Ovary (tissue), 3 donors: ENCODE data around the gene DMRT2.

Experiments
- EP300 ChIP-seq: sonication (generic); formaldehyde crosslinking; IDR thresholded peaks from one replicate; pipeline ENCODE4 v1.6.1; 2017; ENCODE audit warnings: antibody characterized with exemption
- POLR2A ChIP-seq: fragments of 450-650 bp; IDR thresholded peaks from one replicate; pipeline ENCODE4 v1.6.1; 2017; ENCODE audit warnings: antibody characterized with exemption, mild to moderate bottlenecking, moderate library complexity
- TF ChIP-seq, protein P1 (sequence below), 3 donors: fragments of 450-650 bp in 2 of 3; fragments of 200-600 bp in 1 of 3; IDR thresholded peaks; one replicate each; pipeline versions ENCODE4 v1.5.1 to v1.8.0; 2016 to 2022; ENCODE audit warnings: antibody characterized with exemption in 3 of 3, mild to moderate bottlenecking in 1 of 3
- donor health status: DM: no; HTN: no; CAD: no.

DNA sequence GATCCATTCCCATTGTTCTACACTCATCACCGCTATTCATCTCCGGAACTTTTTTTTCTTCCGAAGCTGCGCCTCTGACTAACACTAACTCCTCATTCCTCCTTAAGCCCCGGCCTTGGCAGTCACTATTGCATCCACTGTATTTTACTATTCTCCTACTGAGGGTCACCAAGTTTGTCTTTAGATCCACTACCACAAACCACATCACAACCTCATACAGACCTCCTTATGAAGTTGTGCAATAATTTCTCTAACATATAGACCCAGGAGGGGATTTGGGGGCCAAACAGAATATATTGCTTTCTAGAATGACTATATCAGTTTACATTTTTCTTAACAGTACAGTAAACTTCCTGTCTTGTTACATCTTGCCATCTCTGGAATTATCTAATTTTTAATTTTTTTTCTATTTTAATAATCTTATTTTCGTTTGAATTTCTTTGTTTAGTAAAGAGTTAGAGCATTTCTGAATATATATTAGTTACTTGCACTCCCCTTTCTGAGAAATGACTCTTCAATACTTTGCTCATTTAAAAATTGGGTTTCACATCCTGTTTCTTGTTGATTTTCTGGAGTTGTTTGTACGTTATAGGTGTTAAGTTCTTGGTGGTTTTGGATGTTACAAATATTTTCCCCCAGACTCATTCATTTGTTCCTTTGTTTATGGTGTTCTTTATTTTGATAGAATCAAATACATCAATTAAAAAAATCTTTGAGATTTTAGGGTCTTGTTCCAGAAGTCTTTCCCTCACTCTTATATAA, 37.1 kb downstream of the DMRT2 start:
- TF ChIP-seq, protein P1, sequence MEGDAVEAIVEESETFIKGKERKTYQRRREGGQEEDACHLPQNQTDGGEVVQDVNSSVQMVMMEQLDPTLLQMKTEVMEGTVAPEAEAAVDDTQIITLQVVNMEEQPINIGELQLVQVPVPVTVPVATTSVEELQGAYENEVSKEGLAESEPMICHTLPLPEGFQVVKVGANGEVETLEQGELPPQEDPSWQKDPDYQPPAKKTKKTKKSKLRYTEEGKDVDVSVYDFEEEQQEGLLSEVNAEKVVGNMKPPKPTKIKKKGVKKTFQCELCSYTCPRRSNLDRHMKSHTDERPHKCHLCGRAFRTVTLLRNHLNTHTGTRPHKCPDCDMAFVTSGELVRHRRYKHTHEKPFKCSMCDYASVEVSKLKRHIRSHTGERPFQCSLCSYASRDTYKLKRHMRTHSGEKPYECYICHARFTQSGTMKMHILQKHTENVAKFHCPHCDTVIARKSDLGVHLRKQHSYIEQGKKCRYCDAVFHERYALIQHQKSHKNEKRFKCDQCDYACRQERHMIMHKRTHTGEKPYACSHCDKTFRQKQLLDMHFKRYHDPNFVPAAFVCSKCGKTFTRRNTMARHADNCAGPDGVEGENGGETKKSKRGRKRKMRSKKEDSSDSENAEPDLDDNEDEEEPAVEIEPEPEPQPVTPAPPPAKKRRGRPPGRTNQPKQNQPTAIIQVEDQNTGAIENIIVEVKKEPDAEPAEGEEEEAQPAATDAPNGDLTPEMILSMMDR (IDR thresholded peaks at IDR 0.05) = no peak
- TF ChIP-seq POLR2A (no peak), EP300 (no peak)
